GM19455 (cell line): Measurements from ENCODE around the gene ELL.
"Not testable (repeated sequence)": the region's sequence is repeated elsewhere in the genome, so short reads cannot be mapped to it uniquely, and the experiment has no call there.

Experiments used
- ATAC-seq: cut with Tn5 transposase; IDR thresholded peaks from one replicate; pipeline ENCODE4 v1.9.1; 2021; ENCODE audit not compliant: unreplicated experiment

The ELL gene

DNA sequence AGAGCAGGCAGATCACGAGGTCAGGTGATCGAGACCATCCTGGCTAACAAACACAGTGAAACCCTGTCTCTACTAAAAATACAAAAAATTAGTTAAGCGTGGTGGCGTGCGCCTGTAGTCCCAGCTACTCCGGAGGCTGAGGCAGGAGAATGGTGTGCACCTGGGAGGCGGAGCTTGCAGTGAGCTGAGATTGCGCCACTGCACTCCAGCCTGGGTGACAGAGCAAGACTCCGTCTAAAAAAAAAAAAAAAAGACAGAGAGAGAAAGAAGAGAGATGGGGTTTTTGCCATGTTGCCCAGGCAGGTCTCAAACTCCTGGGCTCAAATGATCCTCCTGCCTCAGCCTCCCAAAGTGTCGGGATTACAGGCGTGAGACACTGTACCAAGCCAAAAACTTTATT lies 116.1 kb downstream of the ELL start:
- not testable (repeated sequence) for ATAC-seq

DNA sequence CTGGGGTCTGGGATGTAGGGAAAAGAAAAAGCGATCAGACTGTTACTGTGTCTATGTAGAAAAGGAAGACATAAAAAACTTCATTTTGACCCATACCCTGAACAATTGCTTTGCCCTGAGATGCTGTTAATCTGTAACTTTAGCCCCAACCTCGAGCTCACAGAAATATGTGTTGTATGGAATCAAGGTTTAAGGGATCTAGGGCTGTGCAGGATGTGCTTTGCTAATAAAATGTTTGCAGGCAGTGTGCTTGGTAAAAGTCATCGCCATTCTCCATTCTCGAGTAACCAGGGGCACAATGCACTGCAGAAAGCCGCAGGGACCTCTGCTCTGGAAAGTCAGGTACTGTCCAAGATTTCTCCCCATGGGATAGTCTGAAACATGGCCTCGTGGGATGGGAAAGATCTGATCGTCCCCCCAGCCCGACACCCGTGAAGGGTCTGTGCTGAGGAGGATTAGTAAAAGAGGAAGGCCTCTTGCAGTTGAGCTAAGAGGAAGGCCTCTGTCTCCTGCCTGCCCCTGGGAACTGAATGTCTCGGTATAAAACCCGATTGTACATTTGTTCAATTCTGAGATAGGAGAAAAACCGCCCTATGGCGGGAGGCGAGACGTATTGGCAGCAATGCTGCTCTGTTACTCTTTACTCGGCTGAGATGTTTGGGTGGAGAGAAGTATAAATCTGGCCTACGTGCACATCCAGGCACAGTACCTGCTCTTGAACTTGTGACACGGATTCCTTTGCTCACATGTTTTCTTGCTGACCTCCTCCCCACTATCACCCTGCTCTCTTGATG lies 119.2 kb downstream of the ELL start:
- not testable (repeated sequence) for ATAC-seq

DNA sequence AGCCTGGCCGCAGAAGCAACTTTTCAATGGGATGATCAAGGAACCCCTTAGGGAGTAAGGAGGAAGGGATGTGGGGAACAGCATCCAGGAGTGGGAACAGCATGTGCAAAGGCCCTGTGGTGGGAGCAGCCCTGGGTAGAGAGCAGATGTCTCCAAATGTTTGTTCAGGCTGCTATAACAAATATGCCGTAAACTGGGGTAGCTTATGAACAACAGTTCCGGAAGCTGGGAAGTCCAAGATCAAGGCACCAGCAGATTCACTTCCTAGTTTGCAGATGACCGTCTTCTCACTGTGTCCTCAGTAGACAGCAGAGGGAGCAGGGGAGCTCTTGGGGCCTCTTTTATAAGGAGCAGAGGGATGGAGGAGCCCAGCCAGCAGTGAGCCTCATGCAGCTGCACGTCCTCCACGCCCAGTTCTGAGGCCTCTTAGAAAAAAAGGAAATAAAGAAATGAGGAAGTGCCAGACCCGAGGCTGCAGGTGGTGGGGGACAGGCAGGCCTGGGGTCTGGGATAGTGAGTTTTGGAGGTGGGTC lies 120.2 kb downstream of the ELL start:
- ATAC-seq, result no peak

DNA sequence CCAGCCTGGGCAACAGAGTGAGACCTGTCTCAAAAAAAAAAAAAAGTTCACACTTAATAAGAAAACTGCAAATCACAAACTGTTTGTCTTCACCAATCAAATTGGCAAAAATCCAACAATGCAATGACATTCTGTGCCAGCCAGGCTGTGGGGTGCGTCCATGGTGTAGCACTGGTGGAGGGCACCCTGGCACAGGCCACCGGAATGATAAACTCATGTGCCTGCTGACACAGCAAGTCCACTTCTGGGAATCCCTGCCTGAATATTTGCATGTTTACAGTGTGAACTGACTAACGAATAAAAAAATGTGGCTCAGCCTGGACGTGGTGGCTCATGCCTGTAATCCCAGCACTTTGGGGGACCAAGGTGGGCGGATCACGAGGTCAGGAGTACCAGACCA lies 122.9 kb downstream of the ELL start:
- ATAC-seq, result no peak

DNA sequence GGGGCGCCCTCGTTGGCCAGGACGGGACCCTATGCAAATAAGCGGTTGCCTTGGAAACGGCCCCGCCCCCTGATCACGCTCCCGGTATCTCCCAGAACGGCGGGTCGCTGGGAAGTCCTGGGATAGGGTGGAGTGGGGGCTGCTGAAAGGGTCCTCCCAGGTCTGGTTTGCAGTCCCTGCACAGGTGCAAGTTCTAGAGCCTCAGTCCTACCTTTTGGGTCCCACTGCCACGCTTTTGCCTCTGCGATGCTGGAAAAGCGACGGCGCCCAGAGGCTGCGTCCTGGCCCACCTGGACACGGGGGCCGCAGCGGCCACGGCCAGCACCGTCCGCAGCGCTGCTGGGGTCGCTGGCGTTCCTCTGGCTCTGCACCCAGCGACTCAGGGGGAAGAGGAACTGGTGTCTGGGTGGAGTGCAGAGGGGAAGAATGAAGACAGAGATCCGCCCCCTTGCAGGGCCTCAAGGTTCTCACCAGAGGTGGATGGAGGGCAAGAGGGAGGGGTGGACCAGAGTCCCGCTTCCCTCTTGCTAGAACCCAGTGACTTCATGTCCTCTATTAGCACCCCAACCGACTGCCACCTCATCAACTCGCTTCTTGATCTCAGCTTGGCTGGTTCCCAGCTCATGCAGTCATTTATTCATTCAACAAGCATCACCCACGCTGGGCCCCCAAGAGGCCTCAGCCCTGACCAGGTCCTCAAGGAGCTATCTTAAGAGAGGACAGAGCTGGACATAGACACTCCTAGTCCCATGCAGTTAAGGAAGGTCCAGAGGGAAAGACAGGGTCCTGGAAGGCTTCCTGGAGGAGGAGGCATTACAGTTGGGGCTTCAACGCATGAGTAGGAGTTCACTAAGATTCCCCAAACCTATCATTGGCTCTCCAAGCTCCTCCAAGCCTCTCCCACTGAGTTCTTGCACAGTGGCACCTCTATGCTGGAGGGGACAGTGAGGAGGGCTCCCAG lies 124.3 kb downstream of the ELL start, which contains the start of gene LRRC25:
LRRC25 (minus strand) TSS at position 381 of the 961 bp plus-strand sequence. CDS start 659 bp downstream, outside the sequence.
- ATAC-seq, result no peak

DNA sequence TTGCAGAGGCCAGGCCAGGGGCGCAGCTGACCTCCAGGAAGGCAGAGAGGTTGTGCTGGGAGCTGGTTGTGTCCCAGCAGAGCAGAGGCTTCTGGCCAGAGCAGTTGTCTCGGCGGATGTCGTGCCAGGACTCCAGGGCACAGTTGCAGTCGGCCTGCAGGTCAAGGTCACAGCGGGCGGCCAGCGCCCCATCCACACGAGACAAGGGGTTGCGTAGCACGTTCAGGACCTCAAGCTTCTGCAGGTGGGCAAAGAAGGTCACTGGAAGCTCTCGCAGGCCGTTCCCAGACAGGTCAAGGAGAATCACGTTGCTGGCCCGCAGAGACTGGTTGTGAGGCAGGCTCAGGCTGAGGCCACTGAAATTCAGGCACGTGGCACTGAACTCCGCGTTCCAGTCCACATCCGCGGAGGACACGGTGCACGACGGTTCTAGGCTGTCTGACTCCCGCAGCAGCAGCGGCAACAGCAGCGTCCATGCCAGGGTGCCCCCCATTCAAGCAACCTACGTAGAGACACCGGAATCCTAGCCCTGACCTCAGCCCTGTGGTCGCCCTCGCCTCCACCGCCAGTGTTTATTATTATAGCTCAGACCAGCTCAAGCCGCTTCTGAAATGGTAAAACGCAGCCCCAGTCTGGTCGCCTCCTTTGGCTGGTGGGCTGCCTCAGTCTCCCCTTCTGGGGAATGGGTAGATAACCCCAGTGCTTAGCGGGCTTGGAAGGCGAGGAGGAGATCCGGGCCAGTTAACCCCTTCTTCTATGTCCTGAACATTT lies 125.2 kb downstream of the ELL start:
- no peak for ATAC-seq

DNA sequence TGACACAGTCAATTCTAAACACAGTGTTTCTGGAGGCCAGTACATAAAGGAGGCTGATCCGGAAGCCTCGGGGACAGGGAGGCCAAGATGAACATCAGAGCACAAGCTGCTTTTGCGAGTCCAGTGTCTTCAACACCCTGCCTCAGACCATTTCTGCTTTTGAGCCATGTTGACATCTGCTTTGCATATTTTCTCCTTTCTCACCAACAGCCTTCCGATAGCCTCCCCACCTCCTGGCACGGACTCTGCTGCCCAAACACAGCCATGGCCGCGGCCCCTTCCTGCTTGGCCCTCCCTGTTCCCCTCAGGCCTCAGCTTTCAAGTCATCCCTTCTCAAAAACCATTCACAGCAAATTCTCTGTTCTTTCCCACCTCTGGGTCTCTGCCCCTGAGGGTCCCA lies 128.0 kb downstream of the ELL start:
- ATAC-seq, result no peak

DNA sequence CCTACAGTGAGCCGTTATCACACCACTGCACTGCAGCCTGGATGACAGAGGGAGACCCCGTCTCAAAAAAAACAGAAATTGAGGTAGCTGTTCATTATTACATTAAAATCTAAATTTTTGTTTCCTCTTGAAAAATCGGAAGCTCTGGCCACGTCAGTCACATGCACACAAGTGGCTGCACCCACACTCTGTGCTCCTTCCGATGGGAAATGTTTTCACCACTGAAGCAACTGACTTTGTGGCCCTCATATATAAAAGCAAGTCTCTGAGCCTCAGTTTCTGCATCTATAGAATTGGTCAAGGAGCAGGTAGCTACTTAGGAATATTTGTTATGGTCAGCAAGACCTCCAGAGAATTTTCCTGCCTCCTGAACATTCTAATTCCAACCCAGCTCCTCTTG lies 128.9 kb downstream of the ELL start:
- no peak for ATAC-seq
